ENCODE measurements around the gene ZNF416.

The ZNF416 gene

GRCh38 chr19:57570707-57571106, 8.0 kb downstream of the ZNF416 start:
- peaks cover 61% of the 10 kb centered on the region for H3K36me3 Mint-ChIP-seq
- no peak for ATAC-seq

GRCh38 chr19:57566396-57567265, 12.1 kb downstream of the ZNF416 start:
- Mint-ChIP-seq H3K36me3 (peaks cover 27% of the 10 kb centered on the region), H3K9me3 (peaks cover 30% of the 10 kb centered on the region), H3K4me1 (no peaks in the 10 kb centered on the region)

More at GRCh38 chr19:57570707-57571106, 8.0 kb downstream of the ZNF416 start:
- Mint-ChIP-seq H3K27me3 (no peaks in the 10 kb centered on the region), H3K4me1 (no peaks in the 10 kb centered on the region), H3K27ac (no peak overlapping the region), H3K9me3 (peaks cover 36% of the 10 kb centered on the region), H3K4me3 (no peak overlapping the region)

GRCh38 chr19:57563547-57563946, 15.2 kb downstream of the ZNF416 start:
- H3K27me3 Mint-ChIP-seq: no peaks in the 10 kb centered on the region
- H3K36me3 Mint-ChIP-seq: peaks cover 11% of the 10 kb centered on the region
- H3K4me3 Mint-ChIP-seq: no peak overlapping the region
- no peak for ATAC-seq
- peaks cover 18% of the 10 kb centered on the region for H3K4me1 Mint-ChIP-seq
- no peak overlapping the region for H3K27ac Mint-ChIP-seq
- peaks cover 21% of the 10 kb centered on the region for H3K9me3 Mint-ChIP-seq

More at GRCh38 chr19:57566396-57567265, 12.1 kb downstream of the ZNF416 start:
- no peak overlapping the region for H3K4me3 Mint-ChIP-seq
- H3K27me3 Mint-ChIP-seq: no peaks in the 10 kb centered on the region
- H3K27ac Mint-ChIP-seq: no peak overlapping the region
- no peak for ATAC-seq

GRCh38 chr19:57560049-57560491, 18.6 kb downstream of the ZNF416 start:
- peaks cover 32% of the 10 kb centered on the region for H3K4me1 Mint-ChIP-seq
- peak; percentile 24 for ATAC-seq
- no peaks in the 10 kb centered on the region for H3K27me3 Mint-ChIP-seq
- H3K36me3 Mint-ChIP-seq: peaks cover 29% of the 10 kb centered on the region
- H3K4me3 Mint-ChIP-seq: peak overlapping the region; percentile 95
- peak overlapping the region; percentile 81 for H3K27ac Mint-ChIP-seq
- peaks cover 10% of the 10 kb centered on the region for H3K9me3 Mint-ChIP-seq

GRCh38 chr19:57559404-57560025, 19.2 kb downstream of the ZNF416 start, which contains the start of gene ZNF550:
TSS of gene ZNF550 (minus strand) at chr19:57559863. CDS start at chr19:57559682, 181 bp downstream.
- H3K27me3 Mint-ChIP-seq: no peaks in the 10 kb centered on the region
- H3K4me3 Mint-ChIP-seq: peak within 1 kb of the TSS; percentile 95
- H3K4me1 Mint-ChIP-seq: peaks cover 32% of the 10 kb centered on the region
- peak; percentile 99 for ATAC-seq
- H3K27ac Mint-ChIP-seq: peak within 1 kb of the TSS; percentile 81
- peaks cover 9% of the 10 kb centered on the region for H3K9me3 Mint-ChIP-seq
- H3K36me3 Mint-ChIP-seq: peaks cover 34% of the 10 kb centered on the region

GRCh38 chr19:57559008-57559403, 19.7 kb downstream of the ZNF416 start:
- Mint-ChIP-seq H3K4me1 (peaks cover 32% of the 10 kb centered on the region), H3K27ac (peak overlapping the region; percentile 81), H3K4me3 (peak overlapping the region; percentile 95), H3K27me3 (no peaks in the 10 kb centered on the region), H3K9me3 (peaks cover 9% of the 10 kb centered on the region), H3K36me3 (peaks cover 39% of the 10 kb centered on the region)
- ATAC-seq: peak; percentile 57

- peak overlapping the region; percentile 81 for H3K27ac Mint-ChIP-seq
- H3K4me1 Mint-ChIP-seq: peaks cover 32% of the 10 kb centered on the region
- H3K4me3 Mint-ChIP-seq: peak overlapping the region; percentile 95
- ATAC-seq: no peak
- peaks cover 6% of the 10 kb centered on the region for H3K9me3 Mint-ChIP-seq
- H3K27me3 Mint-ChIP-seq: no peaks in the 10 kb centered on the region
- peaks cover 41% of the 10 kb centered on the region for H3K36me3 Mint-ChIP-seq
These were observed 20.2 kb downstream of the ZNF416 start for GRCh38 chr19:57558525-57558924.

GRCh38 chr19:57557659-57558058, 21.1 kb downstream of the ZNF416 start:
- Mint-ChIP-seq H3K36me3 (peaks cover 48% of the 10 kb centered on the region), H3K27me3 (no peaks in the 10 kb centered on the region), H3K27ac (no peak overlapping the region), H3K9me3 (peaks cover 4% of the 10 kb centered on the region), H3K4me3 (no peak overlapping the region), H3K4me1 (peaks cover 32% of the 10 kb centered on the region)
- no peak for ATAC-seq

GRCh38 chr19:57552432-57552831, 26.3 kb downstream of the ZNF416 start:
- peaks cover 29% of the 10 kb centered on the region for H3K9me3 Mint-ChIP-seq
- no peak overlapping the region for H3K27ac Mint-ChIP-seq
- H3K4me3 Mint-ChIP-seq: no peak overlapping the region
- H3K36me3 Mint-ChIP-seq: peaks cover 98% of the 10 kb centered on the region
- no peak for ATAC-seq
- H3K4me1 Mint-ChIP-seq: peaks cover 3% of the 10 kb centered on the region
- no peaks in the 10 kb centered on the region for H3K27me3 Mint-ChIP-seq

GRCh38 chr19:57546513-57546912, 32.2 kb downstream of the ZNF416 start:
- no peak for ATAC-seq
- Mint-ChIP-seq H3K4me1 (no peaks in the 10 kb centered on the region), H3K27ac (no peak overlapping the region), H3K36me3 (peaks cover 99% of the 10 kb centered on the region), H3K9me3 (peaks cover 44% of the 10 kb centered on the region), H3K4me3 (no peak overlapping the region), H3K27me3 (no peaks in the 10 kb centered on the region)

- no peak for ATAC-seq
- peaks cover 53% of the 10 kb centered on the region for H3K9me3 Mint-ChIP-seq
- H3K4me1 Mint-ChIP-seq: no peaks in the 10 kb centered on the region
- no peaks in the 10 kb centered on the region for H3K27me3 Mint-ChIP-seq
- peaks cover 98% of the 10 kb centered on the region for H3K36me3 Mint-ChIP-seq
- H3K4me3 Mint-ChIP-seq: no peak overlapping the region
- no peak overlapping the region for H3K27ac Mint-ChIP-seq
These were observed 40.7 kb downstream of the ZNF416 start for GRCh38 chr19:57537953-57538547.

GRCh38 chr19:57527136-57527881, 51.4 kb downstream of the ZNF416 start, which contains the start of gene ZNF549:
TSS of gene ZNF549 (plus strand) at chr19:57527356. CDS start at chr19:57527574, 218 bp downstream.
- peaks cover 44% of the 10 kb centered on the region for H3K36me3 Mint-ChIP-seq
- peaks cover 10% of the 10 kb centered on the region for H3K9me3 Mint-ChIP-seq
- H3K4me1 Mint-ChIP-seq: peaks cover 25% of the 10 kb centered on the region
- peak; percentile 100 for ATAC-seq
- H3K27ac Mint-ChIP-seq: peak within 1 kb of the TSS; percentile 97
- no peaks in the 10 kb centered on the region for H3K27me3 Mint-ChIP-seq
- peak within 1 kb of the TSS; percentile 97 for H3K4me3 Mint-ChIP-seq
